GM23338 (cell line): ENCODE results near the gene SNTB2.

Experiments
- CREB1 ChIP-seq: fragments of 250-450 bp; sonication (Bioruptor Pico); IDR thresholded peaks from 2 replicates; pipeline ENCODE4 v1.5.0; 2020; ENCODE audit warnings: low read depth, mild to moderate bottlenecking, moderate library complexity
- CTCF ChIP-seq, 2 experiments: fragments of 200-600 bp in 1 of 2; sonication (generic) in 1 of 2; conservative IDR thresholded peaks; 2 replicates each; pipeline versions ENCODE4 v1.5.1 to v1.6.1; 2016 to 2017; ENCODE audit warnings: antibody characterized with exemption in 2 of 2, low read depth in 2 of 2, mild to moderate bottlenecking in 2 of 2, moderate library complexity in 1 of 2
- EZH2 ChIP-seq: fragments of 200-600 bp; sonication (generic); IDR thresholded peaks from one replicate; pipeline ENCODE4 v1.8.0; 2017; ENCODE audit warnings: antibody characterized with exemption, mild to moderate bottlenecking, low read depth; ENCODE audit not compliant: unreplicated experiment
- EZH2phosphoT487 ChIP-seq: fragments of 200-600 bp; sonication (generic); IDR thresholded peaks from one replicate; pipeline ENCODE4 v1.8.1; 2018; ENCODE audit warnings: antibody characterized with exemption; ENCODE audit not compliant: unreplicated experiment
- JUNB ChIP-seq: IDR thresholded peaks from one replicate; pipeline ENCODE4 v1.6.1; 2016; ENCODE audit warnings: antibody characterized with exemption; ENCODE audit not compliant: unreplicated experiment
- NANOG ChIP-seq: IDR thresholded peaks from 2 replicates; pipeline ENCODE4 v1.6.1; 2016; ENCODE audit warnings: antibody characterized with exemption, borderline replicate concordance
- POLR2AphosphoS5 ChIP-seq: IDR thresholded peaks from 2 replicates; pipeline ENCODE4 v1.6.1; 2016; ENCODE audit warnings: antibody characterized with exemption, low read depth
- REST ChIP-seq: IDR thresholded peaks from one replicate; pipeline ENCODE4 v1.6.1; 2018; ENCODE audit warnings: antibody characterized with exemption; ENCODE audit not compliant: unreplicated experiment
- STAT1 ChIP-seq: IDR thresholded peaks from one replicate; pipeline ENCODE4 v1.6.1; 2016; ENCODE audit warnings: antibody characterized with exemption; ENCODE audit not compliant: unreplicated experiment
- ZNF114 ChIP-seq: fragments of 250-450 bp; sonication (Bioruptor Pico); IDR thresholded peaks from 2 replicates; pipeline ENCODE4 v1.5.0; 2020; ENCODE audit warnings: mild to moderate bottlenecking, moderate library complexity
- ZNF462 ChIP-seq: fragments of 250-450 bp; sonication (Bioruptor Pico); IDR thresholded peaks from 2 replicates; pipeline ENCODE4 v1.5.0; 2020; ENCODE audit warnings: mild to moderate bottlenecking, moderate library complexity
- TF ChIP-seq, protein P1 (sequence below): IDR thresholded peaks from 2 replicates; pipeline ENCODE4 v1.6.1; 2016; ENCODE audit warnings: antibody characterized with exemption

GRCh38 chr16:69239851-69240250, 52.9 kb downstream of the SNTB2 start:
- TF ChIP-seq CTCF (conservative IDR thresholded peaks at IDR 0.05; ENCODE audit: low read depth in 2 of 2) (no peak), EZH2phosphoT487 (no peak), EZH2 (no peak), POLR2AphosphoS5 (no peak), REST (no peak), CREB1 (CRISPR knock-in tag) (no peak), ZNF462 (no peak), JUNB (no peak), STAT1 (no peak), NANOG (no peak), ZNF114 (CRISPR knock-in tag) (no peak)
- TF ChIP-seq, protein P1, sequence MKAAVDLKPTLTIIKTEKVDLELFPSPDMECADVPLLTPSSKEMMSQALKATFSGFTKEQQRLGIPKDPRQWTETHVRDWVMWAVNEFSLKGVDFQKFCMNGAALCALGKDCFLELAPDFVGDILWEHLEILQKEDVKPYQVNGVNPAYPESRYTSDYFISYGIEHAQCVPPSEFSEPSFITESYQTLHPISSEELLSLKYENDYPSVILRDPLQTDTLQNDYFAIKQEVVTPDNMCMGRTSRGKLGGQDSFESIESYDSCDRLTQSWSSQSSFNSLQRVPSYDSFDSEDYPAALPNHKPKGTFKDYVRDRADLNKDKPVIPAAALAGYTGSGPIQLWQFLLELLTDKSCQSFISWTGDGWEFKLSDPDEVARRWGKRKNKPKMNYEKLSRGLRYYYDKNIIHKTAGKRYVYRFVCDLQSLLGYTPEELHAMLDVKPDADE, result no peak
